AG04450 (cell line): ENCODE results near the gene NRIP1. TPM values are rescaled to one million over a fixed set of nuclear protein-coding genes. Genes with fewer than 3 reads are reported as not detected.

Experiments
- CTCF ChIA-PET: fragments of 300-600, 350-600 bp; formaldehyde crosslinking; extraction: SDS; loops from one replicate; lab custom pipeline; 2022; ENCODE audit warnings: antibody characterized with exemption, inconsistent platforms; lab: Charles Lee
- POLR2A ChIA-PET: fragments of 350-600 bp; formaldehyde crosslinking; extraction: SDS; loops from one replicate; lab custom pipeline; 2021; ENCODE audit warnings: antibody characterized with exemption, inconsistent platforms; lab: Yijun Ruan, JAX
- DNase-seq: peaks from one replicate; pipeline ENCODE4 v3.0.0-alpha.2; 2011; ENCODE audit warnings: low read depth, low spot score
- H3K27ac ChIP-seq: one replicate; pipeline ENCODE4 v1.5.1; 2012; ENCODE audit warnings: low read depth, low read length, control low read depth
- H3K27me3 ChIP-seq: one replicate; pipeline ENCODE4 v1.6.0; 2012; ENCODE audit warnings: low read length; ENCODE audit not compliant: control insufficient read depth, insufficient read depth
- H3K4me3 ChIP-seq: 2 replicates; pipeline ENCODE4 v1.5.1; 2011; ENCODE audit warnings: mild to moderate bottlenecking, low read depth, low read length, control low read depth
- H3K9me3 ChIP-seq: 2 replicates; pipeline ENCODE4 v1.5.1; 2012; ENCODE audit warnings: low read length; ENCODE audit not compliant: control insufficient read depth, insufficient read depth
- polyA plus RNA-seq: library from polyadenylated mRNA; depleted of rRNA; stranded (reverse); fragments of >200 nt; gene quantifications from 2 replicates; pipeline ENCODE4 v1.2.3, GENCODE V29; 2011
- TF ChIP-seq, protein P1 (sequence below): IDR thresholded peaks from 2 replicates; pipeline ENCODE4 v1.5.1; 2011; ENCODE audit warnings: low read depth, low read length, control low read depth, inconsistent platforms

Gene NRIP1
- polyA plus RNA-seq, 1 experiment, result 22.6 TPM

DNA sequence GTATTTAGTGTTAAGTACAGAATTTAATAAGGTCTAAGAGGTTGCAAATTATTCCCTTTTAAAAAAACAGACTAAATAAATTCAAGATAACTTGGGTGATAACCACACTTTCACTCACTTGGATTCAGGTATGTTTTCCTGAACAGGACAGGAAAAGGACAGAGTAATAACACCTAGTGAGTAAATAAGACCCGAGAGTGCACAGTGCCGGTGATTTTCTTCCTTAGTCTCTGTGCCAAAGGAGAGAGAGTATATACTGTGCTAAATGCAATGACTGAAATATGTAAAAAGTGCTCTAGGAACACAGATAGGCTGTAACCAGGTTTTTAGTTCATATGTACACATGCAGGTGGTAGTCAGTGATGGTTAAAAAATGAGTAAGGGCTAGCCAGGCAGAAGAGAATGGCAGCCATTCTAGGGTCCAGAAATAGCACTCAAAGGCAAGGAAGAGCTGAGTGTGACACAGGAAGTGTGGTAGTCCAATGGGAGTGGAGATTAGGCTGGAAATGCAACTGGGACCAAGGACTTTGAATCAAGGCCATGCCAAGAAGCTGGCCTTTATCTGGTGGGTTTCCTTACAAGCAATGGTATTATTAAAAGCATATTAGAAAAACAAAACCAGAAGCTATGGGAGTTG lies 58.1 kb downstream of the NRIP1 start:
- CTCF ChIA-PET, result interaction anchor here (0.9 to 2.1 kb wide), 2 partner anchors 29 to 143 kb away, joined by 4 to 11 read pairs; no protein-coding TSS in a partner anchor
- no peak overlapping the region for H3K27ac ChIP-seq
- peaks cover 3% of the 10 kb centered on the region; the same call in 1 of the 2 replicates for H3K9me3 ChIP-seq
- POLR2A ChIA-PET, result no interaction called here
- no peaks in the 10 kb centered on the region for H3K27me3 ChIP-seq
- TF ChIP-seq, protein P1, sequence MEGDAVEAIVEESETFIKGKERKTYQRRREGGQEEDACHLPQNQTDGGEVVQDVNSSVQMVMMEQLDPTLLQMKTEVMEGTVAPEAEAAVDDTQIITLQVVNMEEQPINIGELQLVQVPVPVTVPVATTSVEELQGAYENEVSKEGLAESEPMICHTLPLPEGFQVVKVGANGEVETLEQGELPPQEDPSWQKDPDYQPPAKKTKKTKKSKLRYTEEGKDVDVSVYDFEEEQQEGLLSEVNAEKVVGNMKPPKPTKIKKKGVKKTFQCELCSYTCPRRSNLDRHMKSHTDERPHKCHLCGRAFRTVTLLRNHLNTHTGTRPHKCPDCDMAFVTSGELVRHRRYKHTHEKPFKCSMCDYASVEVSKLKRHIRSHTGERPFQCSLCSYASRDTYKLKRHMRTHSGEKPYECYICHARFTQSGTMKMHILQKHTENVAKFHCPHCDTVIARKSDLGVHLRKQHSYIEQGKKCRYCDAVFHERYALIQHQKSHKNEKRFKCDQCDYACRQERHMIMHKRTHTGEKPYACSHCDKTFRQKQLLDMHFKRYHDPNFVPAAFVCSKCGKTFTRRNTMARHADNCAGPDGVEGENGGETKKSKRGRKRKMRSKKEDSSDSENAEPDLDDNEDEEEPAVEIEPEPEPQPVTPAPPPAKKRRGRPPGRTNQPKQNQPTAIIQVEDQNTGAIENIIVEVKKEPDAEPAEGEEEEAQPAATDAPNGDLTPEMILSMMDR, result no peak
- H3K4me3 ChIP-seq, result no peak overlapping the region
- no peak for DNase-seq

DNA sequence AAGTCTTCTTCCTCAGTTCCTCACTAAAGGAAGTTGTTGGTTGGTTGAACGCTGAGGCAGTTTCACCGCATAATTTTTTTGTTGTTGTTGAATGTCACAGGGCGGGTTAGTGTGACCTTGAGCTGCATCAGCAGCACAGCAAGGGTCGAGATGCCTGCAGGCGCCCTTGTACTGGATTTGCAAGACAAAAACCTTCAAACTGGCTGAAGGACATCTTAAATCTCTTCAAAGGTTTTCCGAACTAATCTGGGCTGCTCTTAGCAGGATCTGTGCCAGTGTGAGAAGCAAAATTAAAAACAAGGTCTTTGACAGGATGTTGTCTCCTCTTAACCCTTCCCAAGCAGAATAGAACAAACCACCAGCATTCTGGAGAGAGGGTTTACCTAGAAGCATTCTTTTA lies 59.4 kb downstream of the NRIP1 start:
- POLR2A ChIA-PET, result interaction anchor here (1.4 kb wide), 1 partner anchor 59 kb away, joined by 4 read pairs; the partner anchor contains the start of gene NRIP1
- CTCF ChIA-PET, result interaction anchor here (1.1 to 2.1 kb wide), 2 partner anchors 125 to 141 kb away, joined by 3 to 11 read pairs; no protein-coding TSS in a partner anchor
- Histone ChIP-seq H3K4me3 (peak overlapping the region; percentile 41), H3K27ac (peak overlapping the region; percentile 89), H3K27me3 (no peaks in the 10 kb centered on the region), H3K9me3 (no peaks in the 10 kb centered on the region)
- DNase-seq, result no peak
- TF ChIP-seq, protein P1, result no peak

DNA sequence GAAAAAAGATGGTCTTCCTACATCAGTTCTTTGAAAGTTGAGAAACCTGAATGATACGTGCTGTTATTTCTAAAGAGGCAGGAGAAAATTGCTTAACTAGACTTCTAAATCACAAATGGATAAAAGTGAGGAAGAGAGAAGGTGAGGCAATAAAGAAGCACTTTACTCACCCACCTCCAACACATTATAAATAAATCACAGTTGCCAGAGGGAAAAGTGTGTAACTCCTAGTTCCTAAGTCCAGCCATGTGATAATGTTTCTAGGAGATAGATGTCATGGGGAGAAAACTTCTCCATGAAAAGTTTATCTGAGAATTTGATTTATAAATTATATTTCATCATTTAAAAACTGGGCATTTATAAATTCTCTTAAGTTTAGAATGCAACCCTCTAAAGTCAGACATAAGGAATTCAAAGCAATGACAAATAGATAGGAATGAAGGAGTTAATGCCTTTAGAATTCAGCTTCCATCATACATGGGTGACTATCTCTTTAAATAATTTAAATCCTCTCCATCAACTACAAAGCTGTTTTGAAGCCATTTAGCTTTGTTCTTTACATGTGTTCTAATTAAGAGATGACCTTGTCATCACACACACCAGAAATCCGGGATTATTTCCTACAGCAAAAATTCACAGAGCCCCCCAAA lies 60.0 kb downstream of the NRIP1 start:
- peak overlapping the region; percentile 89 for H3K27ac ChIP-seq
- TF ChIP-seq, protein P1, result no peak
- H3K9me3 ChIP-seq, result no peaks in the 10 kb centered on the region
- no peaks in the 10 kb centered on the region for H3K27me3 ChIP-seq
- CTCF ChIA-PET, result interaction anchor here (1.1 kb wide), 1 partner anchor 125 kb away, joined by 3 read pairs; no protein-coding TSS in a partner anchor
- POLR2A ChIA-PET, result interaction anchor here (1.4 kb wide), 1 partner anchor 60 kb away, joined by 4 read pairs; the partner anchor contains the start of gene NRIP1
- DNase-seq, result no peak
- peak overlapping the region; percentile 41 for H3K4me3 ChIP-seq

DNA sequence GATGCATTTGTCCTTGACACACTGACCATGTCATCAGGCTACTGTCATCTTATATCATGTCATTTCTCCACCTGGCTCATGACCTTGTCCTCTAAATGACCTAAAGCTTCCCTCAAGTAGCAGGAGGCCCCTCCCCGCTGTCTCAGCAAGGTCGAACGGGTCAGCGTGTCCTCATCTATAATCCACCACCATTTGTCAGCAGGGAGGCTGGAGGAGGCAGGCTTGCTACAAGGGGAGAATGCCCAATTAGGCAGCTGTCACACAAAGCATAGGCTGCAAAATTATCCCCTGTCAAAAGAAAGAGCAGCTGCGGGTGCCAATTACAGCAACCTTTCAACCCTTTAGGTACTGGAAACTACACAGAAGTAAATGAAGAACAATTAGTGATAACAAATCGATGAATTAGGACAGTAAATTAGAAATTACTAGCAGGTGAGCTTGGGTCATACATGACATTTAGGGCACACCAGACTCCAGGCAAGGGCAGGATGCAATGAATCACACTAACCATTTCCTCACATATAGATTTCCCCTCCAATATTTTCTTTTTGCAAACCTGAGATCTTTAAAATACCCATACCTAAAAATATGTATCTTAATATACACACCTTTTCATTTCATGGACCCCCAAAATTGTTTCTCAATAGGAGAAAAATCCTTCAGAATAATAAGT lies 61.2 kb downstream of the NRIP1 start:
- Histone ChIP-seq H3K27ac (no peak overlapping the region), H3K9me3 (no peaks in the 10 kb centered on the region), H3K4me3 (no peak overlapping the region), H3K27me3 (no peaks in the 10 kb centered on the region)
- ChIA-PET POLR2A (no interaction called here), CTCF (no interaction called here)
- no peak for DNase-seq
- TF ChIP-seq, protein P1, result no peak
